GM19328 (cell line): Measurements from ENCODE around the gene VPS37D.
"Not testable (repeated sequence)": the region's sequence is repeated elsewhere in the genome, so short reads cannot be mapped to it uniquely, and the experiment has no call there.

Experiments
- ATAC-seq: cut with Tn5 transposase; IDR thresholded peaks from one replicate; pipeline ENCODE4 v1.9.1; 2021; ENCODE audit warnings: mild to moderate bottlenecking, moderate library complexity; ENCODE audit not compliant: unreplicated experiment

Gene VPS37D

DNA sequence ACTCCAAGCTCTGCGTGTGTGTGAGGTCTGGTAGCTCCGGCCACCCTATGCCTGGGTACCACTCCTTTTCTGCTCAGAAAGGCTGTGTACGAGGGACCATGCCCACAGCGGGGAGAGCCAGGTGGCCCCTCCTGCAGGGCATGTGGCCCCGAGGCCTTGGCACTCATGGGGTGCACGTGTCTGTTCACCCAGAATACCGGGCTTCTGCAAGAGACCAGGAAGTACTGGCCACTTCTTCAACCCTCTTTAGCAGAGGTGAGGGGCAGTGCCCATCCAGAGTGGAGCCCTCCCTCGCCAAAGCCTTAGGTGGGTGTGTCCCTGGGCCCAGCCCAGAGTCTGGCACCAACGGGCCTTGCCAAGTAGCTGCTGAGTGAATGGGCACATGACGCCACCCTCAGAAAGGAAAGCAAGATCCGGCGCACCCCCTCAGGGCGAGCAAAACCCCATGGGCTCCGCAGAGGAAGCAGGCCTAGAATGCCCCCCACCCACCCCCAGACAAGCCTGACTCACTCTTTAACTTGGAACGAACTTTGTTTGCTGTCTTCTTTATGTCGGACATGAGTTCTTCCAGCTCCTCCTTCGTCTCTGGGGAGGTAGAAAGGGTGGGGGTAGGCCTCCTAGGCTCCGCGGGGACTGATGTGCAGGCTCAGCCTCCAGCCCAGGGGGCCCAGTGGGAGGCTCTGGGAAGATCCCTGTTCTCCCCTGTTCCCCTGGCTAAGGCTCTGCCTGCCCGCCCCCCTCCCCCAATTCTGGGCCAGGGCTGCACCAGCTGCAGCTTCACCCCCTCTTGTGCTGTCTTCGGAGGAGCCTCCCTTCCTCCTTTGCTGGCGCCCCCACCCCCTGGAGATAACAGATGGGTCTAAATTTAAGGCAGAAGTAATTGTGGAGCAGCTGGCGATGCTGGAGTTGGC lies 37.3 kb downstream of the VPS37D start:
- ATAC-seq: no peak

DNA sequence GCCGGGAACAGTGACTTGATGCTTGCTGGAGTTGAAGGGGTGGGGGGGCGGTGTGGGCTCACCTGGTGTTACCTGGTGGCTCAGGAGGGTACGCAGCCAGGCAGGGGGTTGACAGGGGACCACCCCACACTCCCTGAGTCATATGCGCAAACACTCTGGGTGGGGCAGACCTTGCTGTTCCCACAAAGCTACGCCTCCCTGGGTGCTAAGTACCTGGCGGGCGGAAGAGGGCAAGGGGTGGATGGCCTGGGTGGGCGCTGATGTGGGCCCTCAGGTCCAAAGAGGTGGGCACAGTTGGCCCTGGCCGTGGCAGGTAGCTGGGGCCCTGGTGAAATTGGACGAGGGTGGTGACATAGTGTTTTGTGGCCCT lies 37.9 kb downstream of the VPS37D start:
- no peak for ATAC-seq

DNA sequence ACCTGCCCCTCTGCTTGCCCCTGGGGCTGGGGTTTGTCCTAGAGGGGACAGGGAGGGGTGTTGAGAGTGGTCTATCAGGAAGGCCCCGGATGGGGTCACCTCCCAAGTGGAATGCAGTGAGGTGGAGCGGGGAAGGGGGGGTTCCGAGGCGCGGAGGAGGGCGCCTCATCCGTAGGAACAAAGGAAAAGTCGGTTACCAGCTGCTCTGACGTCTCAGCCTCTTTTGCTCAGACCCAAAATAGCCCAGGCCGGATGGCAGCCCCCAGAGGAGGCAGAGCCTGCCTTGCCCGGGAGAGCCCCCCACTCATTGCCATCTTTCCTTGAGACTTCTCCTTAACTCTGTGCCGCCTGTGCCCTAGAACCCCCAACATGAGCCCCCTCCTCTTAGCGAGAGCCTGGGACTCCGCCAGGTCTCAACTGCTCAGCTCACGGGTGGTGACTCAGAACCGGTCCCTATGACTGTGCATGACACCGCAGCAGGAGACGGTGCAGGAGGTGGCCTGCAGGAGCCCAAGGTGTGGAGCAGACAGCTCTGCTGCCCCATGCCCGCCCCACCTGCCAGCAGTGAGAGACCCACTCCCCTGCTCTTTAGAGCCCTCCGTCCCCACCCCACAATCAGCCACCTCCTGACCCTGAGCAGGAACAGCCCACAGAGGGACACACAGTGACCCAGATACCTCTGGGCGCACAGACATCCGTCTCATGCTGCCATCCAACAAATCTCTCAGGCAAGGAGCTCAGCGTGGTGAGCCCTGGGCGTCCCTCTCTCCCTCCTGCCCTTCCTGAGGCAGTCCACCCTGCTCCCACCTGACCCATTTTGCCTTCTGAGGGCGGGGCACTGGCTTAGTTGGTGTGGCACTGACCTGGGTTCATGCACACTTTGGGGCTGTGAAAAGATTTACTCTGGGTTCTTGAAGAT lies 38.8 kb downstream of the VPS37D start:
- ATAC-seq: no peak

DNA sequence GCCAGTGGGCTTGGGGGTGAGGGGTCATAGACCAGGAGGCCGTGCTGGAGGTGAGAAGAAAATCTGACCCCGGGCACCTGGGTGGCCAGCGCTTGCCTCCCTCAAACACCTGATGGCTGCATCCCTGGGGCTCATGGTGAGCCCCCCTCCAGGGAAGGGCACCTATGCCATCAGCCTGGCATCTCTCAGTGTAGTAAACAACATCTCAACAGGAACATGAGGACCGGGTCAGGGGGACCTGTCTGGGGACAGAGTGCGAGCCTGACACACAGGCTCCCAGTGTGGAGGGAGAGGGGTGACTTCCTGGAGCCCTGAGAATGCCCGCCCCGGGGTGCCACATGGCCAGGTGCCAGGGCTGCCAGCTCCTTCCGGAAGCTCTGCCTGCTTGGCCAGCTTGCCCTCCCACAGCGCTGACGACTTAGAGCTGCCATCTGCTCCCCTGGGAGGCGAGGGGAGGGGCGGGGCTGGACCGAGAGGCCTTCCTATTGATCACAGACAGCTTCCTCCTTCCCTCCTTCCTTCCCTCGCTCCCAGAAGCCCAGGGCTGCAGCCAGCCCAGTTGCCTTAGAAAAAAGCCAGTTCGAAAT lies 39.5 kb downstream of the VPS37D start:
- no peak for ATAC-seq

DNA sequence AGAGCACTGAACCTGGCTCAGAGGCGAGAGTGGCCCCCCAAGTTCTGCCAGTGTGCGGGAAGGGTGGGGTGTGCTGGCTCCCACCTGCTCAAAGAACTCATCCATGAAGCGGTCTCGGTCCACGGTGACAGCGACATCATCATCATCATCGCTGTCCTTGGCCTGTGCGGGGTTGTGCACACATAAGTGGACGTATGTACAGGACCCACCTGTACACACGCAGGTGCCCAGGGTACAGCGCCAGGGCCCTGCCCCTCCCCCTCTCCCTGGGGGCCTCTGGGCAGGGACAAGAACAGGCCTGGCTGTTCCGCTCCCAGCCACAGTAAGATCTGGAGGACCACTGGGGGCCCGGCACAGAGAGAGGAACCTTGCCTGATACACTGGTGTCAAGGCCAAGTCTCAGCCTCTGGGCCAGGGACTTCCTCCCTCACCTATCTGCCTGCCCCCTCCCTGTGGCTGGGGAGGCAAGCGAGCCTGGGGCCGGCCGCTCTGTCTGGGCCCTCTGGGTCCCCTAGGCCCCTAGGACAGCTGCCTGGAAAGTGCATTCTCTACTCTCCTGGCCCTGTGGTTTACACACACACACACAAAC lies 41.4 kb downstream of the VPS37D start:
- ATAC-seq: no peak

DNA sequence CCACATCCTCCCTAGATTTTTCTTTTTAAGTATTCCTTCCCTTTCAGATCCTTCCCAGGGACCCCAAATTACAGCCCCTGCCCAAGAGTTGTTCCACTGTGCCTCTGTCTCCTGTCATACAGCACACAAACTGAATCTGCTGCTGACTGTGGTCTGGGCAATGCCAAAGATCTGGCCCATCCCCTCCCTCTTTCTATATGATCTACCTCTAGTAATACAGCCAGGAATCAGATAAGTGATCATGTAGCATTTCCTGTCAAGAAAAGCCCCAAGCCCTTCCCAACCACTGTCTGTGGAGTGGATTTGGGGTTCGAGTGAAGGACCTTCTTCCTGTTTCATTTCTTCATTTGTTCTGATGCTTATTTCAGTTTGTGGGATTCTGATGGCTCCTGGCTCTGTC lies 45.1 kb downstream of the VPS37D start:
- ATAC-seq: no peak

DNA sequence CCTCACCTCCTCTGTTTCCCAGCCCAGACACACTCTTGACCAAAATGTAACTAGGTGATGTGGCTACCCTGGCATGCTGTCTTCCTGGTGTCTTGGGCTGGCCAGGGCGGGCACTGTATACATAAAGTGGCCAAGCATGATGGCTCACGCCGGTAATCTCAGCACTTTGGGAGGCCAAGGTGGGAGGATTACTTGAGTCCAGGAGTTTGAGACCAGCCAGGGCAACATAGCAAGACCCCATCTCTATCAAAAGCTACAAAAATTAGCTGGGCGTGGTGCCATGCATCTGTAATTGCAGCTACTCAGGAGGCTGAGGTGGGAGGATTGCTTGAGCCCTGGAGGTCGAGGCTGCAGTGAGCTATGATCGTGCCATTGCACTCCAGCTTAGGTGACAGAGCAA lies 45.7 kb downstream of the VPS37D start:
- ATAC-seq: not testable (repeated sequence)

DNA sequence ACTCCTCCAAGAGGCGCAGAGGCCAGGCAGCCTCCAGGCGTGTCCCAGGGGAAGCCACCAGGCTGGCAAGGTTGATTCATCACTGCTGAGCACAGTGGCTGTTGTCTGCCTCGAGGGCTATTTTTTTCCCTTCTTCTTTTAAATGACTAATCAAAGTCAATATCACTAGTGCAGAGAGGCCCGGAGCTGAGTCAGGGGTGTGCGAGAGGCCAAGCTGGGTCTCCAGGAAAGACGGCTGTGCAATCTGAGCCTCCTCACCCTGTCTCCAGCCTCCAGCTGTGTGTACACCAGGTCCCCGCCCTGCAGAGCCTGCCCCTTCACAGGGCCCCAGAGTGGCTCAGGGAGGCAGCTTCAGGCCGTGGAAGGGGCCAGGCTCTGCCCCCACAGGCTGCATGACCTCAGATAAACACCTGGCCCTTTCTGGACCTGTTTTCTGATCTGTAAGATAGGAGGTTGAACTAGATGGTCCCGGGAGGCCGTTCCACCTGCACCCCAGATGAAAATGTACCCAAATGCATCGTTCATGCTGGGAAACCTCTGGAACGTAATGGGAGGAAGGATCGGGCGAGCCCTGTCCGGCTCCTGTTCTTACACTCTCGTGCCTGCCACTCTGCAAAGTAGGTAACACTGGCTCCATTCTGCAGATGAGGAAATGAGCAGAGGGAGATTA lies 48.2 kb downstream of the VPS37D start:
- ATAC-seq: no peak

DNA sequence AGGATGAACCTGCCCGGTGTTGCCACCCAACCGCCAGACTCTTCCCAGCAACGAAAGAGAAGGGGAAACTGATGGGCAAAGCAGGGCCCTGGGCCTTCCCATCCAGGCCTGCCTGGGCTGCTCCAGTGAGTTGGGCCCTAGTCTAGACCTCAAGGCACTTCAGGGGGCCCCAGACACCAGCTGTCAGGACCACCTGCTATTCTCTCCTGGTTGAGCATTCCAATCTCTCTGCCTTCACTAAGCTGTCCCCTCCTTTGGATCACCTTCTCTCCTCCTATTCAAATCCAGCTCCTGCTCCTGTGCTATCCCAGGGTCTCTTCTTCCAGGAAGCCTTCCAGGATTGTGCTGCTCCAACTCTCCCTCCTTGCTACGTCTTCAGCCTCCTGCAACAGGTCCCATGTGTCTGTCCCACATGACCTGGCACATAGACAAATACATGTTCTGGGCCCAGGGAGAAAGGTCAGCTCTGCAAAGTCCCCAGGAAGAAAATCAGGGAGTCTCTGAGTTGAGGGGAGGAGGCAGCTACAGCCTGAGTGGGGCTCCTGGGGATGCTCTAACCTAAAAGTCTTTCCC lies 48.8 kb downstream of the VPS37D start:
- no peak for ATAC-seq

DNA sequence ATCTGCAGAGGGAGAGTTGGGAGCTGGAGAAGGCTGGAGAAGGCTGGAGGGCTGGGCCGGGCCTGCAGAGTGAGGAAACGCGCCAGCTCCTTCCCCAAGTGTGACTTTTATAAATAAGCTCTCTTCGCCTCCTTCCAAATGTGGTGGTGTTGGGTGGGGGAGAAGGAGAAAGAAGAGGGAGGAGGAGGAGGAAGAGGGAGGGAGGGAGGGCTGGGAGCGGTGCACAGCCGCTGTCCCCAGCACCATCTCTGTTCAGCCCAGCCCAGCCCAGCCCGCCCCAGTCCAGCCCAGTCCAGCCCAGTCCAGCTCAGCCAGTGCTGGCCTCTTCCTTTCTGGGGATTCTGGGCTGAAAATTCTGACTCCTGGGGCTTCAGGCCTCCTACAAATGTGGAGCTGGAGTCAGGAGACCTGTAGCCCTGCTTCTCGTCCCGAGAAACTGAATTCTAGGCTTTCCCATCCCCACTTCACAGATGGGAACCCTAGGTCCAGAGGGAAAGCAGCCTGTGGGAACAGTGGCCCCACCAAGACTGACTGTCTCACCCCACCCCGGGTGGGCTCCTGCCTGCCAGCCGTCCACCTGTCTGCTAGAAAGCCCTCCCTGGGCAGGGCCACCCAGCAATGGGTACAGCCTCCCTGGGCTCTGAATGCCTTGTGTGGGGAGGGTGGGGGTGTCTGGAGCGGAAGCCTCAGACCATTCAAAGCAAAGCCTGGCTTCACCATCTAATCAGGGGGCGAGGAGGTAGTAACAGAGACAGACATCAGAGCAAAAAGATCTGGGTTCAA lies 49.6 kb downstream of the VPS37D start:
- no peak for ATAC-seq

DNA sequence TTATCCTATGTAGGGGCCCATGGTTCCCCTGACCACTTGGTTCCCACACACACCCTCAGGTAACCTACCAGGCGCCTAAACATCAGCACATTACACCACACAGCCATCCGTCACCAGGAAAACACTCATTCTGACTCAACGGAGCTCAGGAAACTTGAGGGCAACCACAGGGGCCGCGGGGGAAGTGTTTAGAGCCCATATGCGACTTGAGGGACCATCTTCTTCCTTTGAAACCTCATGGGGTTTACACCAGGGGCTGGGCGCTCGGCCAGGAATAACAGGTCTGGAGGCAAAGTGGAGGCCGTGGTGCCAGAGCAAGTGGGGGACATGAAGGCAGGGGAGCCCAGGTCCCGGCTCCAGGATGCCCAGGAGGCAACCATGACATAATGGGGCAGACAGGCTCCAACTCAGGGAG lies 50.4 kb downstream of the VPS37D start:
- no peak for ATAC-seq

DNA sequence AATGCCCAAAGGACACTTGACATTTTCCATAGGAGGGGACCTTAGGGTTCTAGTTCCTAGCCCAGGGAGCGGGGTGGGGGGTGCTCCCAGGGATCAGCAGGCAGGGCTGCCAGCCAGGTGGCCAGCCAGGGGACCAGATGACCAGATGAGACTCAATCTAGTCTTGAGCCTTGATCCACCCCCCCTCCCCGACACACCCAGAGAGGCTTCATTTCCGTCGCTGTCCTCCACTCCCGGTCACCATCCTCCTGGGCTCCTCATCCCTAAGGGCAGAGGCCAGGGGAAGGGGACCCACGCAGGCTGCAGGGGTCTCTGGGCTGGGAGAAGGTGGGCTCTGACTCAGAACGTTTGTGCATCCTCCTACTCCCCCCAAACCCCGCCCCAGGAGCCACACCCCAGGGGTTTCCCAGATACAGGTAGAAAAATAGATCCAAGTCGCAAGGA lies 50.8 kb downstream of the VPS37D start:
- ATAC-seq: no peak

DNA sequence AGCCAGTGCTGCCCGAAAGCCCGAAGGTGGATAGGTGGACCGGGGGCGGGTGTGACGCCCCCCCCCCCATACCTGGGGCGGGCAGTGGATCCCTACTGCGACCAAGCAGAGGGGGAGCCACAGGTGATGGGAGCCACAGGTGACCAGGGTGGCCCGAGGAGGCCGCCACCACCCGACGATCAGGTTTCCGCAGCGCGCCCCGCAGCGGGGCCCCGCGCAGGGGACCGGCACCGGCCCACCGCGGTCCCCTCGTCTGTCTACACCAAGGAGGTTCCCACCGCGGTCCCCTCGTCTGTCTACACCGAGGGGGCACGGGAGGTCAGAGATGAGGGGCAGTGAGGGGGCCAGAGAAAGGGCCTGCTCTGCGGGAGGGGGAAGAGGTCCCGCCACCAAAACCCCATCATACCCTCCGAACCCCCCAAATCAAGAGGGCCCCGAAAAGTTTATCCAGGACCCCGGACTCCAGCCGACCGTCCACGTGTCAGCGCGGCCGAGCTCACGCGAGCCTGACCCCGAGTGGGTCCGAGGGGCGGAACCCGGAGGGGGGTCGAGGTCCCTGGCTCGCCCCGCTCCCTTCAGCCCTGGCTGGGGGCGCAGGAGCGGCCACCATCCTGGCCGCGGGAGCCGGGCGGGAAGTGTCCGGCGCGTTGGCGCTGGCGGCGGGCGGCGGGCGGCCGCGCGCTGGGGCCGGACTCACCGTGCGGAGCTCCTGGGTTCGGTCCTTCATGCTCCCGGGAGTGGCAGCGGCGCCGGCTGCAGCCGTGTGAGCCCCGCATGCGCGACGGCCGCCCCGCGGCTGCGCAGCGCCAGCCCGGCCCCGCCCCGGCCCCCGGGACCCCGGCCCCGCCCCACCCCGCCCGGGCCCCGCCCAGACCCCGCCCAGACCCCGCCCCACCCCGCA lies 51.5 kb downstream of the VPS37D start, which contains the start of gene STX1A:
STX1A (minus strand) TSS at position 765 of the 901 bp plus-strand sequence; CDS start at position 727, 38 bp downstream.
- no peak for ATAC-seq

DNA sequence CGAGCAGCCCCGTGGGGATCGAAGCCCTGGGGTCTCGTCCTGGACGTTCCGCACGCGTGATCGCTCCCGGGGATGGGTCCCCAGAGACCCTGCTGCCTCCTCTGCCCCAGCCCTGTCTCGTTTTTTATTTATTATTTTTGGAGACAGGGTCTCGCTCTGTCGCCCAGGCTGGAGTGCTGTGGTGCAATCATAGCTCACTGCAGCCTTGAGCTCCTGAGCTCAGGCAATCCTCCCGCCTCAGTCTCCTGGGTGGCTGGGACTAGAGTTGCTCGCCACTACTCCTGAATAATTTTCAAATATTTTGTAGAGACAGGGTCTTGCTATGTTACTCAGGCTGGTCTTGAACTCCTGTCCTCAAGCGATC lies 52.2 kb downstream of the VPS37D start:
- ATAC-seq: no peak

DNA sequence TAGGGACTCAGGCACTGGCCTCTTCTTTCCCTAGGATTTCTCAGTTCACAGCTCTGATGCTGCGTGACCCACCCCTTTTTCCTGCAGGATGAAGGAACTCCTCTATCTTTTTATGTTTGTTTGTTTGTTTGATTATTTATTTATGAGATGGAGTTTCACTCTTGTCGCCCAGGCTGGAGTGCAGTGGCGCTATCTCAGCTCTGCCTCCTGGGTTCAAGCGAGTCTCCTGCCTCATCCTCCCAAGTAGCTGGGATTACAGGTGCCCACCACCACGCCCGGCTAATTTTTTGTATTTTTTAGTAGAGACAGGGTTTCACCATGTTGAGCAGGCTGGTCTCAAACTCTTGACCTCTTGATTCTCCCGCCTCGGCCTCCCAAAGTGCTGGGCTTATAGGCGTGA lies 52.8 kb downstream of the VPS37D start:
- ATAC-seq: not testable (repeated sequence)

DNA sequence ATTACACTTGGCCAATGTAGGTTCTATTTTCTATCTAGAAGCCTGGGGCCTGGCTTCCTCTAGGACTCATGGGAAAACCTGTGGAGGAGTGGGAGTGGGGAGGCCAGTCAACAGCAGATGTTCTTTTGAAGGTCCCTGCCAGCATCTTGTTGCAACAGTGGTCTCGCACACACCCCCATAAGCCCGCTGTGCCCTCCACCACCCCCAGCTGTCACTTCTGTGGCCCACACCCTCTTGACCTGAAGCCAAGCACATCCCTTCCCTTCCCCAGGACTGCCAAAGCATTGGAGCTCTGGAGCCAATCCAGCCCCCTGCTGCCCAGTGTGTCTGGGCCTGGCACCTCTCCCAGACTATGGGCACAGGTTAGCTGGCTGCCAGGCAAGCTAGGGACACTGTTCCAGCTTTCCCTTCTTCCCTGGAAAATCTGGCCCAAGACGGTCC lies 53.8 kb downstream of the VPS37D start:
- no peak for ATAC-seq
